Measurements from ENCODE around the gene TPR.

Gene TPR

DNA sequence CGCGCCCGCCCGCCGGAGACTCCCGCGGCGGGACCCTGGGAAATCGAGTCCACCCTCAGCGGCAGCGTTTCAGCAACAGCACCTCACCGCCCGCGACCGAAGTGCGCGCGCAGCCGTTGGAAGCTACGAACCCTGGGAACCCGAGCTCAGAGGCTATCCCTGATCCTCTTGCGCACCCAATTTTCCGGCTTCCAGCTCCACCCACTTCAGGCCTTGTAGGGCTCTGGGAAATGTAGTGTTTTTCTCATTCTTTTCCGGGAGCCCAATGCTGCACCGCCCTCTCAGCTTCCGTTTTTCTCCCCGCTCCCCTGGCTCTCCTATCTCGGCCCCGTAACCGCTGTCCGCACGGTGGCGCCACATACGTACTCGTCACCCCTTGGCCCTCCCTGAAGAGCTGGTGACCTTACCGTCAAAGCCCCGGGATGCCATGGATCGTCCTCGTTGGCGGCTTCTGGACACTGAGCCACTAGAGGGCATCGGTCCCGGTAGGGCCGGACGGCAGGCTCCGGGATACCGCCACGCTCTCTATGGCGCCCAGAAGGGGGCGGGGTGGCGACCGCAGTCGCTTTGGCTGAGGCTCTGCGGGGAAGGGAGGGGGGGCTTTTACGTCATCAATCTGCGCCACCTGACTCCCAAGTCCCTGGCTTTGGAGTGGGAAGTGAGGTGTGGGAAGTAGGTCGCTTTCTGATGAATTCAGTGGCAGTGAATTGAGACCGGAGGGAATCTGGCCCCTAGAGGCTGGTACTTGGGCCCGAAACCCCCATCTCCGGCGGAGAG lies at the start of gene TPR, which contains the start of gene ODR4:
Gene TPR (minus strand): TSS at position 102 of the 777 bp plus-strand sequence. CDS start 225 bp downstream, outside the sequence.
Gene ODR4 (plus strand): TSS at position 687 of the 777 bp plus-strand sequence. CDS start 3,948 bp downstream, outside the sequence.
- TF ChIP-seq, protein P1, sequence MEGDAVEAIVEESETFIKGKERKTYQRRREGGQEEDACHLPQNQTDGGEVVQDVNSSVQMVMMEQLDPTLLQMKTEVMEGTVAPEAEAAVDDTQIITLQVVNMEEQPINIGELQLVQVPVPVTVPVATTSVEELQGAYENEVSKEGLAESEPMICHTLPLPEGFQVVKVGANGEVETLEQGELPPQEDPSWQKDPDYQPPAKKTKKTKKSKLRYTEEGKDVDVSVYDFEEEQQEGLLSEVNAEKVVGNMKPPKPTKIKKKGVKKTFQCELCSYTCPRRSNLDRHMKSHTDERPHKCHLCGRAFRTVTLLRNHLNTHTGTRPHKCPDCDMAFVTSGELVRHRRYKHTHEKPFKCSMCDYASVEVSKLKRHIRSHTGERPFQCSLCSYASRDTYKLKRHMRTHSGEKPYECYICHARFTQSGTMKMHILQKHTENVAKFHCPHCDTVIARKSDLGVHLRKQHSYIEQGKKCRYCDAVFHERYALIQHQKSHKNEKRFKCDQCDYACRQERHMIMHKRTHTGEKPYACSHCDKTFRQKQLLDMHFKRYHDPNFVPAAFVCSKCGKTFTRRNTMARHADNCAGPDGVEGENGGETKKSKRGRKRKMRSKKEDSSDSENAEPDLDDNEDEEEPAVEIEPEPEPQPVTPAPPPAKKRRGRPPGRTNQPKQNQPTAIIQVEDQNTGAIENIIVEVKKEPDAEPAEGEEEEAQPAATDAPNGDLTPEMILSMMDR (IDR thresholded peaks at IDR 0.05; ENCODE audit: low read depth, low read length): peak; percentile 81
- DNase-seq (ENCODE audit: low read depth in 2 of 2): peak; percentile 100
- H3K4me3 ChIP-seq (replicated peaks in 1 of 2; ENCODE audit: low read depth in 2 of 2, low read length in 2 of 2): peak within 1 kb of the TSS; percentile 85 to 90

DNA sequence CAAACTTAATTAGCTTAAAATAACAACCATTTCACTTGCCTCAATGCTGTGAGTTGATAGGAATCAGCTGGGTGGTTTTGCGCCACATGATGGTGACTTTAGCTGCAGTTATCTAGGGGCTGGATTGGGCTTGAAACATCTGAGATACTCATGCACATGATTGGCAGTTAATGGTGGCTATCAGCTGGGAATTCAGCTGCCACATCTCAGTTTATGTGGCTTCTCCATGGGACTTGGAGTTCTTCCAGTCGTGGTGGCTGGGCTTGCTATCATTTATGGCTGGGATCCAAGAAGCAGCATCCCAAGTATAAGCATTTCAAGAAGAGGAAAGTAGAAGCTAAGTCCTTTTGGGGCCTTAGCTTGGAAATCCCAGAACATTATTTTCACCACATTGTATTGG lies 49.5 kb upstream of the TPR start:
- no peak overlapping the region for H3K4me3 ChIP-seq (replicated peaks in 1 of 2; ENCODE audit: low read depth in 2 of 2, low read length in 2 of 2)
- TF ChIP-seq, protein P1 (IDR thresholded peaks at IDR 0.05; ENCODE audit: low read depth, low read length): no peak
- peak in 1 of 2 donors; percentile 64 for DNase-seq (ENCODE audit: low read depth in 2 of 2)

DNA sequence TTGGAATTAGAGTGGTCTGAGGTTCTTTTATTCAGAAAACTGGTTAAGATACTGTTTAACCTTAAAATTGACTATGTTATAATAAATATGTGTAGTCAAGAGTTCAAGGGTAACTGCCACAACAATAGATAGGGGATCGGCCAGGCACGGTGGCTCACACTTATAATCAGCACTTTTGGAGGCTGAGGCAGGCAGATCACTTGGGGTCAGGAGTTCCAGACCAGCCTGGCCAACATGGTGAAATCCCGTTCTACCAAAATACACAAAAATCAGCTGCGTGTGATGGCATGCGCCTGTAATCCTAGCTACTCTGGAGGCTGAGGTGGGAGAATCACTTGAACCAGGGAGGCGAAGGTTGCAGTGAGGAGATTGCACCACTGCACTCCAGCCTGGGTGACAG lies 46.4 kb upstream of the TPR start:
- DNase-seq (ENCODE audit: low read depth in 2 of 2): no peak
- no peak overlapping the region for H3K4me3 ChIP-seq (replicated peaks in 1 of 2; ENCODE audit: low read depth in 2 of 2, low read length in 2 of 2)
- TF ChIP-seq, protein P1 (IDR thresholded peaks at IDR 0.05; ENCODE audit: low read depth, low read length): no peak

DNA sequence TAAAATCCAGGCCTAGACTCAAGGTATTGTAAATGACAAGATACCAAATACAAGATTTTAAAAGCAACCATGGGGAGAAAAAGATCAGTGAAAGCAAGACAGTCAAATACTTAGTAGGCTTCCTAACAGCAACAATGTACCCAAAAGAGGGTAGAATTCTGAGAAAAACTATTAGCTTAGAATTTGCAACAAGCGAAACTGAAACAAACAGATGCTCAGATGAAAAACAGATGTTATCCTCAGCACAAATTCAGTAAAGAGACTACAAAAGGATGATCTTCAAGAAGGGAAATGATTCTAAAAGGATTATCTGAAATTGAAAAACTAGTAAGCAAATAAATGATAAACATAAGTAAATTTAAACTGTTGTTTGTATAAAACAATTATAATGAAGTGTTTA lies 45.9 kb upstream of the TPR start:
- DNase-seq (ENCODE audit: low read depth in 2 of 2): no peak
- H3K4me3 ChIP-seq (replicated peaks in 1 of 2; ENCODE audit: low read depth in 2 of 2, low read length in 2 of 2): no peak overlapping the region
- TF ChIP-seq, protein P1 (IDR thresholded peaks at IDR 0.05; ENCODE audit: low read depth, low read length): no peak

DNA sequence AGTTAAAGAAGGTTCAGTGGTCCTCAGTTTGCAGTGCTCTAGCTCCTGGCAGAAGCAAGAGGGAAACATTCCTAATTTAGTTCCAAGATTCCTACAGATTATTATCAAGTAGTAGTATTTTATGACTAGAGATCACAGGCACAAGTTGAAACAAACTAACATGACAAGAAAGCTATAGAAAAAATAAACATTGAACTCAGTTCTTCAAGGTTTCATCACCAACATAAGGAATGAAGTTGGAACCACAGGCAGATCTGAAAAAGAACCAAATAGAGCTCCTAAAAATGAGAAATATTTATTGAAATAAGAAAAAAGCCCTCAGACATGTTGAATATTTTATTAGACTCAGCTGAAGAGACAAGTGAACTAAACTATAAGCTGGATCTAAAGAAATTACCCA lies 45.3 kb upstream of the TPR start:
- TF ChIP-seq, protein P1 (IDR thresholded peaks at IDR 0.05; ENCODE audit: low read depth, low read length): no peak
- H3K4me3 ChIP-seq (replicated peaks in 1 of 2; ENCODE audit: low read depth in 2 of 2, low read length in 2 of 2): no peak overlapping the region
- no peak for DNase-seq (ENCODE audit: low read depth in 2 of 2)

DNA sequence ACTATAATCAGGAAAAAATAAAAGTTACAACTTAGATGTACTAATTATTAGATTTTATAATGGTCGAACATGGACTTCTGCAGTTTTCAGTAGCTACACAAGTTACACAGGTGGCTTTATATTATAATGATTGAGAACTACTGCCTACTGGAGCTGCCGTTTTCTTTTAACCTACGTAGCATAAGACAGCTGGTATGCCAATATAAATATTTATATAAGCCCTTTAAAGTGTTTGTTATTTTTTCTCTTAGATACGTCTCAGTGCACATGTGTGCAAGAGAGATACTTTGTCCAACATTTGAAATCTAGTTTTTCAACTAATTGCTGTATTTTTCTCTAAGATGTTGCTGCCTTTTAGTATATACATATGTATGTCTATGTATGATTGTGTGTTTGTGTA lies 43.5 kb upstream of the TPR start:
- TF ChIP-seq, protein P1 (IDR thresholded peaks at IDR 0.05; ENCODE audit: low read depth, low read length): no peak
- no peak overlapping the region for H3K4me3 ChIP-seq (replicated peaks in 1 of 2; ENCODE audit: low read depth in 2 of 2, low read length in 2 of 2)
- DNase-seq (ENCODE audit: low read depth in 2 of 2): no peak
